Mucosa of stomach (tissue), 1 donor: ENCODE measurements around the gene PRDX2.

Experiments used
- H3K27me3 ChIP-seq: one replicate; pipeline ENCODE4 v1.7.0; 2013; ENCODE audit warnings: mild to moderate bottlenecking, low read length; ENCODE audit not compliant: control insufficient read depth, insufficient read depth
- H3K36me3 ChIP-seq: one replicate; pipeline ENCODE4 v1.7.0; 2013; ENCODE audit warnings: low read length; ENCODE audit not compliant: control insufficient read depth, insufficient read depth
- H3K4me1 ChIP-seq: one replicate; pipeline ENCODE4 v1.7.0; 2013; ENCODE audit warnings: mild to moderate bottlenecking, low read length; ENCODE audit not compliant: control insufficient read depth, insufficient read depth
- H3K4me3 ChIP-seq: one replicate; pipeline ENCODE4 v1.7.0; 2013; ENCODE audit warnings: low read length
- H3K9ac ChIP-seq: one replicate; pipeline ENCODE4 v1.7.0; 2013; ENCODE audit warnings: mild to moderate bottlenecking, low read length, moderate library complexity
- H3K9me3 ChIP-seq: one replicate; pipeline ENCODE4 v1.7.0; 2013; ENCODE audit warnings: mild to moderate bottlenecking, low read length, moderate library complexity; ENCODE audit not compliant: control insufficient read depth
- donor health status: Pancreatic carcinoma.

The PRDX2 gene

DNA sequence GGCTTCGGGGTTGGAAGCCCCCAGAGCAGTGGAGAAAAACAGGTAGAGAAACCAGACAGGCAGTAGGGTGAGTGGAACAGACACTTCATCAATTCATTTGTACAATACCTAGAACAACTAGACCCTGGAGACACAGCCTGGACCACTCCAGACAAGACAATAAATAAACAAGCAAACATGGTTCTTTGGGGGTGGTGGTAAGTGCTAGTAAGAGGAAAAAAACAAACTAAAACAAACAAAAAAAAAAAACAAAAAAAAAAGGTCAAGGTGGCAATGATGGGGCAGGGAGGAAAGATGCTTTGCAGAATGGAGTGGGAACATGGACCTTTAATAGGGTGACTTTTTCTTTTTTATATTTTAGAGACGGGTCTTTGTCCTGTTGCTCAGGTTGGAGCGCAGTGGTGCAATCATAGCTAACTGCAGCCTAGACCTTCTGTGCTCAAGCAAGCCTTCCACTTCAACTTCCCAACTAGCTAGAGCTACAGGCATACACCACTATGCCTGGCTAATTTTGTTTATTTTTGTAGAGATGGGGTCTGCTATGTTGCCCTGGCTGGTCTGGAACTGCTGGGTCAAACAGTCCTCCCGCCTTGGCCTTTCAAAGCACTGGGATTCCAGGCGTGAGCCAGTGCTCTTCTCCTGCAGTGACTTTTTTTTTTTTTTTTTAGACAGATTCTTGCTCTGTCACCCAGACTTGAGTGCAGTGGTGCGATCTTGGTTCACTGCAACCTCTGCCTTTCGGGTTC, 7.2 kb downstream of the PRDX2 start:
- no peaks in the 10 kb centered on the region for H3K36me3 ChIP-seq
- no peak overlapping the region for H3K4me3 ChIP-seq
- H3K9ac ChIP-seq: peak overlapping the region; percentile 98
- H3K9me3 ChIP-seq: no peaks in the 10 kb centered on the region
- peaks cover 35% of the 10 kb centered on the region for H3K4me1 ChIP-seq
- no peaks in the 10 kb centered on the region for H3K27me3 ChIP-seq

DNA sequence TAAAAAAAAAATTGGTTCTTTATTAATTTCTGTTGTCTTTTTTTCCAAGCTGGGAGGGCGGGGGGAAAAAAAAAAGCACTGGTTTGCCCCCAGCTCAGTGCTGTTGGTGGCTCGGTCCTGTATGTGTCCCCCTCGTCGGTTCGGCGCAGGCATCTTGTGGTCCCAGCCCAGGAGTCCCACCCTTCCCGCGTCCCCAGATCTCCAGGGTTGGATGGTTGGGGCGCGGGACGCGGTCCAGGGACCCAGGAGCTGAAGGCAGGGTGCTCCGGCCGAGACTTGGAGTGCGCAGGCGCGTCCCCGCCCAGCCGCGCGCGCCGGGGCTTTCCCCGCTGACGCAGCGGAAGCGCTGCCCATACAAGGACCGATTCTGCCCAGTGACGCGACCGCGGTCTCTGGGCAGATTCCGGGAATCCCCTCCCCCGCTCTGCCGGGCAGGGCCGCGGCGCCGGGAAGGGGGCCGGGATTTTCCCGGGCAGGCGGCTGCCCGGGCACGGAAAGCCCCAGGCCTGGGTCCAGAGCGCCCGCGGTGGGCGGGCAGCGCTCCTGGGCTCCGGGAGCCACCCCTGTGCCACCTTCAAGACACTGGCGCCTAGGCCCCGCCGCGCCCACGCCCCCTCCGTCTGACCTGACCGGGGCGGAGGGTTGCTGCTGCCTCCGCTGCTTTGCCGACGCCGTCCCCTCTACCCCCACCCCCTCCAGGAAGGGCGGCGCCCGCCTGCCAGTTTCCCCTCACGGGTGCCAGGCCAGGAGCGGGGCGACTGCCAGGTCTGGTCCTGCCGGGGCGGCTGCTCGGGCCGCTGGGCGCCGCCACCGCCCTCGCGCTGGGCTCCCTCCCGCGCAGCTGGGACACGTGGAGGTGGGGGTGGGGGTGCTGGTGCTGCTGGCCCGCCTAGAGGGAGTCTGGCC, 8.1 kb downstream of the PRDX2 start:
- no peaks in the 10 kb centered on the region for H3K36me3 ChIP-seq
- H3K4me1 ChIP-seq: peaks cover 43% of the 10 kb centered on the region
- no peaks in the 10 kb centered on the region for H3K9me3 ChIP-seq
- no peaks in the 10 kb centered on the region for H3K27me3 ChIP-seq
- peak overlapping the region; percentile 98 for H3K9ac ChIP-seq
- peak overlapping the region; percentile 88 for H3K4me3 ChIP-seq

DNA sequence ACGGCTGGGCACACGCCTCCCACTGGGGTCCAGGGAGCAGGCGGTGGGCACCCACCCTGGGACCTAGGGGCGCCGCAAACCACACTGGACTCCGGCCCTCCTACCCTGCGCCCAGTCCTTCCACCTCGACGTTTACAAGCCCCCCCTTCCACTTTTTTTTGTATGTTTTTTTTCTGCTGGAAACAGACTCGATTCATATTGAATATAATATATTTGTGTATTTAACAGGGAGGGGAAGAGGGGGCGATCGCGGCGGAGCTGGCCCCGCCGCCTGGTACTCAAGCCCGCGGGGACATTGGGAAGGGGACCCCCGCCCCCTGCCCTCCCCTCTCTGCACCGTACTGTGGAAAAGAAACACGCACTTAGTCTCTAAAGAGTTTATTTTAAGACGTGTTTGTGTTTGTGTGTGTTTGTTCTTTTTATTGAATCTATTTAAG, 8.7 kb downstream of the PRDX2 start:
- Histone ChIP-seq H3K27me3 (no peaks in the 10 kb centered on the region), H3K9ac (peak overlapping the region; percentile 98), H3K4me3 (peak overlapping the region; percentile 88), H3K9me3 (no peaks in the 10 kb centered on the region), H3K4me1 (peaks cover 50% of the 10 kb centered on the region), H3K36me3 (no peaks in the 10 kb centered on the region)

DNA sequence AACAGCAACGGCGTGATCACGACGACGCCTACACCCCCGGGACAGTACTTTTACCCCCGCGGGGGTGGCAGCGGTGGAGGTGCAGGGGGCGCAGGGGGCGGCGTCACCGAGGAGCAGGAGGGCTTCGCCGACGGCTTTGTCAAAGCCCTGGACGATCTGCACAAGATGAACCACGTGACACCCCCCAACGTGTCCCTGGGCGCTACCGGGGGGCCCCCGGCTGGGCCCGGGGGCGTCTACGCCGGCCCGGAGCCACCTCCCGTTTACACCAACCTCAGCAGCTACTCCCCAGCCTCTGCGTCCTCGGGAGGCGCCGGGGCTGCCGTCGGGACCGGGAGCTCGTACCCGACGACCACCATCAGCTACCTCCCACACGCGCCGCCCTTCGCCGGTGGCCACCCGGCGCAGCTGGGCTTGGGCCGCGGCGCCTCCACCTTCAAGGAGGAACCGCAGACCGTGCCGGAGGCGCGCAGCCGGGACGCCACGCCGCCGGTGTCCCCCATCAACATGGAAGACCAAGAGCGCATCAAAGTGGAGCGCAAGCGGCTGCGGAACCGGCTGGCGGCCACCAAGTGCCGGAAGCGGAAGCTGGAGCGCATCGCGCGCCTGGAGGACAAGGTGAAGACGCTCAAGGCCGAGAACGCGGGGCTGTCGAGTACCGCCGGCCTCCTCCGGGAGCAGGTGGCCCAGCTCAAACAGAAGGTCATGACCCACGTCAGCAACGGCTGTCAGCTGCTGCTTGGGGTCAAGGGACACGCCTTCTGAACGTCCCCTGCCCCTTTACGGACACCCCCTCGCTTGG, 9.3 kb downstream of the PRDX2 start:
- Histone ChIP-seq H3K9ac (peak overlapping the region; percentile 98), H3K4me3 (peak overlapping the region; percentile 88), H3K9me3 (no peaks in the 10 kb centered on the region), H3K4me1 (peaks cover 56% of the 10 kb centered on the region), H3K27me3 (no peaks in the 10 kb centered on the region), H3K36me3 (no peaks in the 10 kb centered on the region)

DNA sequence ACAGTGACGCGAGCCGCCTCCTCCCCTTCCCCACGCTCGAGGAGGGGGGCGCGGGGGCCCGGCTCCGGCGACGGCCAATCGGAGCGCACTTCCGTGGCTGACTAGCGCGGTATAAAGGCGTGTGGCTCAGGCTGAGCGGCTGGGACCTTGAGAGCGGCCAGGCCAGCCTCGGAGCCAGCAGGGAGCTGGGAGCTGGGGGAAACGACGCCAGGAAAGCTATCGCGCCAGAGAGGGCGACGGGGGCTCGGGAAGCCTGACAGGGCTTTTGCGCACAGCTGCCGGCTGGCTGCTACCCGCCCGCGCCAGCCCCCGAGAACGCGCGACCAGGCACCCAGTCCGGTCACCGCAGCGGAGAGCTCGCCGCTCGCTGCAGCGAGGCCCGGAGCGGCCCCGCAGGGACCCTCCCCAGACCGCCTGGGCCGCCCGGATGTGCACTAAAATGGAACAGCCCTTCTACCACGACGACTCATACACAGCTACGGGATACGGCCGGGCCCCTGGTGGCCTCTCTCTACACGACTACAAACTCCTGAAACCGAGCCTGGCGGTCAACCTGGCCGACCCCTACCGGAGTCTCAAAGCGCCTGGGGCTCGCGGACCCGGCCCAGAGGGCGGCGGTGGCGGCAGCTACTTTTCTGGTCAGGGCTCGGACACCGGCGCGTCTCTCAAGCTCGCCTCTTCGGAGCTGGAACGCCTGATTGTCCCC, 10.1 kb downstream of the PRDX2 start, which contains the start of gene JUNB:
Gene JUNB, plus strand, starts transcription at position 142 of the 706 bp plus-strand sequence. Its CDS starts 286 bp downstream, at position 428.
- Histone ChIP-seq H3K36me3 (no peaks in the 10 kb centered on the region), H3K9ac (peak within 1 kb of the TSS; percentile 98), H3K4me3 (peak within 1 kb of the TSS; percentile 88), H3K27me3 (no peaks in the 10 kb centered on the region), H3K4me1 (peaks cover 60% of the 10 kb centered on the region), H3K9me3 (no peaks in the 10 kb centered on the region)

DNA sequence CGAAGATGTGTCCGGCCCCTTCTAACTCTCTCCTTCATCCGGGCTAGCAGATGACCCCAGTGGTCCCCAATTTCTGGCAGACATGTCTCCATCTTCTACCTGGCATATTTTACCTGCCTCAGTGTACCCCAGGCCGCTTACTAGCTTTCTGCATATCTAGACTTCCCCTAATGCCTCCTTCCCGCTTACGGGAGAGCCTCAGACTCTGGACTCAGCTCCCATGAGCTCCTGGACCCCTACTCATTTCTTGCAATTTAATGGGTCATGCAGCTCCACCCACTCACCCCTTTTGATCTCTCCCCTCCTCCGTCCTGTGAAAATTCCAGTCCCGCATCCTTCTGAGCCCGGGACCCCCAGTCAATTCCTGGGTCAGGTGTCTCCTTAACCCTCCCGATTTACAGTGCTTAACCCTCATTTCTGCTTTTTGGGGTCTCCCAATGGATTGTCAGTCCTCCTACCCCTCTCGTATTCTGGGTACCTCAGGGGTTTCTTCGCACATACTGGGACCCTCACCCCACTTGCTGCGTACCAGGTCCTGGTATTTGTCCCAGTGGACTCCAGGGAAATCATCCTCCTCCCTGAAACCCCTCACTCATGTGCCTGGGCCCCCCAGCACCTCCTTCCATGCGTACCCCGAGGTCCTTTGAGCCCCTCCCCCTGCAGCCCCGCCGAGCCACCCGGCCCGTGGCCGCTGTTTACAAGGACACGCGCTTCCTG, 10.8 kb downstream of the PRDX2 start:
- peaks cover 60% of the 10 kb centered on the region for H3K4me1 ChIP-seq

DNA sequence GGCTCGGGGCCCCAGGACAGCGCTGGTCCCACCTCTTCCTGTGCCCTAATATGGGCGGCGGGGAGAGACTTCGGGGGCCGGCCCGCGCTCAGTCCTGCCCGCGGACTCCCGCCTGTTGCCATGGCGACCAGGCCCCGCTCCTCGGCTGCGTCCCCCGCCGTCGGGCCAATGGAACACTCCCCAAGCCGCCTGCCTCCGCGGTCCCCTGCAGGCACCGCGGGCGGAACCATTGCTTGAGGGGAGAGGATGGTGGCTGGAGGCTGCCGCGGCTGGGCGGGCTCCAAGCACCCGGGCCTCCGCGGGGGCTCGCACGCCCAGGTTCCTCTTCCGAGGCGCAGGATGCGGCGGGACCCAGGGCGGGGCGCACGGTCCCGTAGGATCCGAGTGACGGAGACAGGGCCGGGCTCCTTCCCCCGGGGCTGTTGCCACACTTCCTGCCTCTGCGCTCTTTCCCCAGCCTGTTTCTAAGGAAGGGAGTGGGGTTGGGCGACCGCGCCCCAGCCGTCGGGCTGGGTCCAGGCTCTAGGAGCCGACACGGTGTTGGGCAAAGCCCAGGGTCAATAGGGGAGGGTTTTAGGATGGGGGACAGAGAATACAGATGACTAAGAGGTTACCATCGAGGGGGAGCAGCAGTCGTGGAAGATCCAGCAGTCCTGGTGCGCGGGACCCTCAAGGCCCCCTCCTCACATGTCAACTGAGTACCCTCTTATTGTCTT, 11.5 kb downstream of the PRDX2 start:
- Histone ChIP-seq H3K9ac (peak overlapping the region; percentile 98), H3K4me1 (peaks cover 63% of the 10 kb centered on the region)

More for the DNA sequence above, 10.8 kb downstream of the PRDX2 start:
- Histone ChIP-seq H3K27me3 (no peaks in the 10 kb centered on the region), H3K9me3 (no peaks in the 10 kb centered on the region), H3K9ac (peak overlapping the region; percentile 98), H3K4me3 (peak overlapping the region; percentile 72), H3K36me3 (no peaks in the 10 kb centered on the region)

DNA sequence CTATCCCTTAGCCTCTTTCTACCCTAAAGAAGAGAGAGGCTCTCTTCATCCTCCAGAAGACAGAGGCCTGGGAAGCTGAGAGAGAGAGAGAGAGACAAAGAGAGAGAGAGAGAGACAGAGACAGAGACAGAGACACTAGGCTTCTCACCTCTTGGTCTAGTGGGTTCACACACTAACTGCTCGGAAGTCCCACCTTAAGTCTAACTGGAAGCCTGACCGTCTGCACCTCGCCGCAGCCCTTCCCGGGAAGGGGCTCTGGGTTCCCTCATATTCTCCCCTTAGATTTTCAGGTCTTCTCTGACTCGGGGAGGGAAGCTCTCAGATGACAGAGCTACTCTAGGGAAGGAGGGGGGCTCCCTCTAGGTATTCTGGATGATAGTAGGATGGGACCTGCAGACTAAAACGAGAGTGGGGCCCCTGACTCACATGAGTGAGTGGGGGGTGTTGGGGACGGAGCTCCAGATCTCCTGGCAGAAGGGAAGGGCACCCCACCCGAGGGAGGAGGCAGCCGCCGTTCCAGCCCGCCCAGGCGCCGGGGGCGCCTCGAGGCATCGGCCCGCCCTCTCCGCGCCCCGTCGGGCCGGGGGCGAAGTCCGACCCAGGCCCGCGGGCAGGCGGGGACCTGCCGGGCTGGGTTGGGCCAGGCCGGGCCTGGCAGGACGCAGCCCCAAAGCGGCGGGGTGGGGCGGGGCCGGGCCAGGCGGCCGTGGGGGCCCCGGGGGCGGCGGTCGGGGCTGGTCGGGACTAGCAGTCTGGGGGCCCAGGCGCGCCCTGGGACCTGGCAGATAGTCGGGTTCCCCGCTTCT, 12.3 kb downstream of the PRDX2 start:
- Histone ChIP-seq H3K36me3 (no peaks in the 10 kb centered on the region), H3K4me1 (peaks cover 68% of the 10 kb centered on the region), H3K4me3 (peak overlapping the region; percentile 53), H3K9ac (peak overlapping the region; percentile 98), H3K27me3 (no peaks in the 10 kb centered on the region), H3K9me3 (no peaks in the 10 kb centered on the region)

More for the DNA sequence above, 11.5 kb downstream of the PRDX2 start:
- no peaks in the 10 kb centered on the region for H3K36me3 ChIP-seq
- no peaks in the 10 kb centered on the region for H3K27me3 ChIP-seq
- H3K9me3 ChIP-seq: no peaks in the 10 kb centered on the region
- peak overlapping the region; percentile 72 for H3K4me3 ChIP-seq

DNA sequence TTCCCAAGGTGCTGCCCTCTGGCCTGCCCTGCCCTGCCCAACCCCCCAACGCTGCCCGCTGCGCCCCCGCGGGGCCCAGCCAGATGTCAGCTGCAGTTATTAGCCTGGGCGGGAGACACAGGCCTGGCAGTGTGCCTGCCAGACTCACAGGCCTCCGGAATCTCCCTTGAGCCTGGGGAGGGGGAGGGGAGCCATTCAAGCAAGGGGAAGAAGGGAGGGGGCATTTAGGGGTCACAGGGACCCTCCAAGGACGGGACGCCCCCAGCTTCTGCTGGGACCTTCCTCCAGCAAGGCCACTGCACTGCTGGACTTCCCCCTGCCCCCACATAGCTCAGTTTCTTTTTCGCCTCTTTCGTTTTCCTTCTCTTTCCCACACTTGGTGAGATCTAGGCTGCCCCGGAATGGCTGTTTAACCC, 12.9 kb downstream of the PRDX2 start:
- H3K9me3 ChIP-seq: no peaks in the 10 kb centered on the region
- peak overlapping the region; percentile 90 for H3K9ac ChIP-seq
- H3K36me3 ChIP-seq: no peaks in the 10 kb centered on the region
- peak overlapping the region; percentile 53 for H3K4me3 ChIP-seq
- H3K27me3 ChIP-seq: no peaks in the 10 kb centered on the region
- peaks cover 68% of the 10 kb centered on the region for H3K4me1 ChIP-seq
